ENCODE data around the gene JAML. TPM values are rescaled to one million over a fixed set of nuclear protein-coding genes. Genes with fewer than 3 reads are reported as not detected.

Gene JAML
- total and polyA plus RNA-seq, 2 of the 8 experiments (the other 6 are each of a cell fraction or from before 2014, with no cell fraction given): 0.12 to 0.58 TPM

DNA sequence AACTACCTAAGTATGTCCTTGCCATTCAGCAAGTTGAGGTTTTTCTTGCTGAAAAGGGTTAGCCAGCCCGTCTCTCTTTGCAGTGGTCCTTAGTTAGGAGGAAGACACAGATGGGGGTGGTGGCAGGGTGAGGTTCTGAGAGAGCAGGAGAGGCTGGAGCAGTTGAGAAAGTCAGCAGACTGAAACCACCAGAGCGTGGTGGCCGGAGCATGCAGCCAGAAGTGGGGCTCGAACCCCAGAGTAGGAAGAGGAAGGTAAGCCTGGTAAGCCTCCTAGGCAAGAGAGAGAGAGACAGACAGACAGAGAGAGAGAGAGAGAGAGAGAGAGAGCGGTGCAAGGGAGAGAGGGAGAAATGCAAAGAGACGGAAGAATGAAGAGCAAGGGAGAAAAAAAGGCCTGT, 63.0 kb downstream of the JAML start:
- Histone ChIP-seq H3K23ac (ENCODE audit: insufficient read length) (no peak overlapping the region), H3K4me3 (ENCODE audit: extremely low read depth in 1 of 4, insufficient read depth in 2 of 4, low read depth in 3 of 4, low read length in 4 of 4) (no peak overlapping the region), H4K91ac (replicated peaks; ENCODE audit: insufficient read length, low read length) (no peak overlapping the region), H3K14ac (ENCODE audit: insufficient read length) (no peak overlapping the region), H4K5ac (ENCODE audit: insufficient read length, low read depth, low read length) (no peak overlapping the region), H2AK5ac (ENCODE audit: low read depth, low read length) (no peak overlapping the region), H3K56ac (replicated peaks; ENCODE audit: insufficient read length, low read depth, low read length) (no peak overlapping the region), H2BK20ac (ENCODE audit: low read length) (no peak overlapping the region), H3K27me3 (replicated peaks in 1 of 4; ENCODE audit: control insufficient read depth in 3 of 4, extremely low read depth in 1 of 4, insufficient read depth in 3 of 4, low read length in 3 of 4) (peaks cover 5 to 46% (median 27%) of the 10 kb centered on the region in 4 experiments), H3K36me3 (ENCODE audit: control insufficient read depth in 2 of 4, insufficient read depth in 4 of 4, low read length in 3 of 4) (no peaks in the 10 kb centered on the region), H2BK15ac (ENCODE audit: low read length) (no peak overlapping the region), H3K79me1 (ENCODE audit: low read depth, low read length) (no peaks in the 10 kb centered on the region), H3K9ac (replicated peaks in 1 of 4; ENCODE audit: extremely low read depth in 1 of 4, low read depth in 3 of 4, low read length in 3 of 4) (no peak overlapping the region), H3K4me2 (ENCODE audit: insufficient read depth in 1 of 2, low read depth in 2 of 2, low read length in 2 of 2) (no peak overlapping the region), H3K4ac (replicated peaks; ENCODE audit: insufficient read length, low read depth, low read length) (no peak overlapping the region), H4K20me1 (replicated peaks in 1 of 2; ENCODE audit: control insufficient read depth in 1 of 2, insufficient read depth in 2 of 2, low read length in 2 of 2) (no peaks in the 10 kb centered on the region), H2AFZ (ENCODE audit: low read length) (no peak overlapping the region), H3K23me2 (ENCODE audit: low read depth, low read length) (peaks cover 3% of the 10 kb centered on the region), H2BK12ac (ENCODE audit: low read depth, low read length) (no peak overlapping the region), H3K27ac (ENCODE audit: low read depth, low read length) (no peak overlapping the region), H3K18ac (ENCODE audit: extremely low read depth, low read length) (no peak overlapping the region), H2BK5ac (ENCODE audit: low read depth, low read length) (no peak overlapping the region), H3K4me1 (replicated peaks in 1 of 4; ENCODE audit: control insufficient read depth in 3 of 4, insufficient read depth in 4 of 4, low read length in 3 of 4) (peaks cover 0 to 20% (median 14%) of the 10 kb centered on the region in 4 experiments; a peak in 6 of 7 replicates), H3K9me3 (ENCODE audit: insufficient read depth in 2 of 2, low read depth in 1 of 2, low read length in 1 of 2) (no peaks in the 10 kb centered on the region), H4K8ac (ENCODE audit: extremely low read depth, insufficient read depth, low read length) (no peak overlapping the region), H2BK120ac (replicated peaks; ENCODE audit: low read depth, low read length) (no peak overlapping the region), H3K79me2 (ENCODE audit: control insufficient read depth in 1 of 2, insufficient read depth in 2 of 2, low read length in 2 of 2) (no peaks in the 10 kb centered on the region)
- DNase-seq (ENCODE audit: low read depth in 1 of 2, low spot score in 2 of 2) (no peak), FAIRE-seq (no peak)
- POLR2A ChIA-PET (ENCODE audit: partially characterized antibody): no interaction called here
- WGBS, 2 experiments (ENCODE audit: extremely low coverage in 1 of 2, insufficient coverage in 1 of 2, insufficient read length in 1 of 2, insufficient replicate concordance in 2 of 2, low coverage in 1 of 2, low lambda C conversion rate in 2 of 2, missing lambda C conversion rate in 1 of 2): 81% methylated on average over 6 of the region's 6 CpGs; no CpG with 5 or more reads in 1 of the 2 experiments
- CTCF ChIA-PET (ENCODE audit: partially characterized antibody): interaction anchor here (2.5 kb wide), 1 partner anchor 10 kb away, joined by 13 read pairs; no protein-coding TSS in a partner anchor
- no peak for TF ChIP-seq SIX5 (IDR thresholded peaks at IDR 0.05; ENCODE audit: low read depth, low read length)
- no peak for TF ChIP-seq YY1 (IDR thresholded peaks at IDR 0.05; ENCODE audit: low read depth, low read length)
- TF ChIP-seq GABPA (IDR thresholded peaks at IDR 0.05; ENCODE audit: borderline replicate concordance, insufficient read depth, low read length): no peak
- no peak for TF ChIP-seq TCF12 (IDR thresholded peaks at IDR 0.05; ENCODE audit: low read depth, low read length)
- no peak for TF ChIP-seq SIN3A (conservative IDR thresholded peaks at IDR 0.05 in 1 of 2, IDR thresholded peaks at IDR 0.05 in 1 of 2; ENCODE audit: low read depth in 1 of 2, low read length in 2 of 2)
- TF ChIP-seq EGR1 (IDR thresholded peaks at IDR 0.05; ENCODE audit: borderline replicate concordance, low read depth, low read length): no peak
- no peak for TF ChIP-seq TAF1 (IDR thresholded peaks at IDR 0.05; ENCODE audit: low read depth, low read length)
- TF ChIP-seq HDAC2 (IDR thresholded peaks at IDR 0.05; ENCODE audit: borderline replicate concordance in 1 of 2, low read depth in 2 of 2, low read length in 2 of 2): no peak
- no peak for TF ChIP-seq POLR2A (IDR thresholded peaks at IDR 0.05; ENCODE audit: control extremely low read depth in 1 of 2, low read depth in 2 of 2, low read length in 2 of 2)
- TF ChIP-seq FOSL1 (IDR thresholded peaks at IDR 0.05; ENCODE audit: insufficient read depth, low read depth, low read length): no peak
- TF ChIP-seq RNF2 (IDR thresholded peaks at IDR 0.05; ENCODE audit: borderline replicate concordance, low read depth, low read length, missing control alignments, poor library complexity, severe bottlenecking): no peak
- TF ChIP-seq RAD21 (IDR thresholded peaks at IDR 0.05 in 1 of 2, conservative IDR thresholded peaks at IDR 0.05 in 1 of 2; ENCODE audit: low read depth in 2 of 2, low read length in 2 of 2): no peak
- no peak for TF ChIP-seq SUZ12 (IDR thresholded peaks at IDR 0.05; ENCODE audit: low read length)

Measured in H1 (cell line).